Activated T-helper 1 cell treated with anti-CD3 and anti-CD28 coated beads, Interleukin-12 subunit alpha, Interleukin-12 subunit beta, Interleukin-2, Interleukin-4 antibody, amounts not matched to agents 30 ng/mL and 10 ng/mL and 1 ng/mL, durations not matched to agents 14 hours and 24 hours and 36 hours (primary cell): Measurements from ENCODE around the gene PNO1. TPM values are rescaled to one million over a fixed set of nuclear protein-coding genes. Genes with fewer than 3 reads are reported as not detected.

Experiments
- DNase-seq: peaks from one replicate; pipeline ENCODE4 v3.0.0; 2021; ENCODE audit warnings: low spot score
- H3K27ac Mint-ChIP-seq: one replicate; pipeline ENCODE4 v1.8.0; 2021; ENCODE audit warnings: mild to moderate bottlenecking, mixed read lengths
- H3K27me3 Mint-ChIP-seq: one replicate; pipeline ENCODE4 v1.8.0; 2022; ENCODE audit warnings: mild to moderate bottlenecking, moderate library complexity, mixed read lengths; ENCODE audit not compliant: insufficient read depth
- H3K36me3 Mint-ChIP-seq: one replicate; pipeline ENCODE4 v1.8.0; 2021; ENCODE audit warnings: low read depth, mixed read lengths
- H3K4me1 Mint-ChIP-seq: one replicate; pipeline ENCODE4 v1.8.0; 2021; ENCODE audit warnings: low read depth, mixed read lengths
- H3K4me3 Mint-ChIP-seq: one replicate; pipeline ENCODE4 v1.8.0; 2021; ENCODE audit warnings: mild to moderate bottlenecking, moderate library complexity, mixed read lengths
- H3K9me3 Mint-ChIP-seq: one replicate; pipeline ENCODE4 v1.8.0; 2021; ENCODE audit warnings: mixed read lengths
- intact Hi-C: fragments of 100-400 bp; cut with micrococcal nuclease; formaldehyde crosslinking; loops from one replicate; pipeline ENCODE4 v1.15.1; 2024
- total RNA-seq: library from RNA; stranded (reverse); gene quantifications from 2 replicates; pipeline ENCODE4 v1.2.3, GENCODE V29; 2022

The PNO1 gene
- total RNA-seq, 1 donor from 2014 or later: 33.4 TPM

DNA sequence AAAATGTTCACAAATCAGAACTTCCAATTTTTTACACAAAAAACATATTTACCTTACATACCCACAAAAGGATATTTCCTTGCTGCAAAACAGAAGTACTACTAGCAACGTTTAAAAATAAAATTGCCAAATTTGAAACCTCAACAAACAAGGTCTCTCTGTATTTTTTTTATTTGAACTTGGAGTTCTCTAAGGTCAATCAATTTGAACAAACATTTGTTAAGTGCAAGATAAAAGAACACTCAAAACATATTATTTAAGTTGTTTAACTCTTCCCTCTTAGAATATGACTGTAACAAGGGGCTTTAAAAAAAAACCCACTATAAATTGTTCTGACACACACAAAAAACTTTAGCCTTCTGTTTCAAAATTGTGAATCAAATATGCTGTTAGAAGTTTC, 29.6 kb downstream of the PNO1 start:
- intact Hi-C loops: no loop called here
- Mint-ChIP-seq H3K36me3 (peaks cover 22% of the 10 kb centered on the region), H3K4me3 (no peak overlapping the region), H3K9me3 (no peaks in the 10 kb centered on the region), H3K27me3 (no peaks in the 10 kb centered on the region), H3K4me1 (peaks cover 35% of the 10 kb centered on the region), H3K27ac (no peak overlapping the region)
- no peak for DNase-seq

DNA sequence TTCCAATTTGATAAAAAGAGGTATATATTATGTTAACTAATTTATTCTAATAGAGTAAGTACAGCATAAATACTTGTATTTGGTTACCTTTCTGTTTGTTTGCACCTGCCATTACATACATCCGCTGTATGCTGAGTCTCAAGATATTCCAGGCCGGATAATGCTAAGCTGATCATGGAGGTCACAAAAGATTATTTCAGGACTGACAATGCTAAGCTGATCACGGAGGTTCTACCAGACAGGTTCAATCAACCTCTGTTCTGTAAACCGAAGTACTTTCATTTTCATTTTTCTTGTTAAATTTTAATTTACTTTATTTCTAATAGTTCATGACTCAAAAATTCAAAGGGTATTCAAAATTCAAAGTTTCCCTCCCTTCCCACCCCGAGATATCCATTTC, 31.1 kb downstream of the PNO1 start:
- Mint-ChIP-seq H3K36me3 (peaks cover 21% of the 10 kb centered on the region), H3K4me1 (peaks cover 48% of the 10 kb centered on the region), H3K9me3 (no peaks in the 10 kb centered on the region), H3K4me3 (no peak overlapping the region), H3K27ac (no peak overlapping the region), H3K27me3 (no peaks in the 10 kb centered on the region)
- intact Hi-C loops: loop anchor here (2.0 kb wide), 1 partner anchor 14 kb away; no protein-coding TSS in a partner anchor
- no peak for DNase-seq

DNA sequence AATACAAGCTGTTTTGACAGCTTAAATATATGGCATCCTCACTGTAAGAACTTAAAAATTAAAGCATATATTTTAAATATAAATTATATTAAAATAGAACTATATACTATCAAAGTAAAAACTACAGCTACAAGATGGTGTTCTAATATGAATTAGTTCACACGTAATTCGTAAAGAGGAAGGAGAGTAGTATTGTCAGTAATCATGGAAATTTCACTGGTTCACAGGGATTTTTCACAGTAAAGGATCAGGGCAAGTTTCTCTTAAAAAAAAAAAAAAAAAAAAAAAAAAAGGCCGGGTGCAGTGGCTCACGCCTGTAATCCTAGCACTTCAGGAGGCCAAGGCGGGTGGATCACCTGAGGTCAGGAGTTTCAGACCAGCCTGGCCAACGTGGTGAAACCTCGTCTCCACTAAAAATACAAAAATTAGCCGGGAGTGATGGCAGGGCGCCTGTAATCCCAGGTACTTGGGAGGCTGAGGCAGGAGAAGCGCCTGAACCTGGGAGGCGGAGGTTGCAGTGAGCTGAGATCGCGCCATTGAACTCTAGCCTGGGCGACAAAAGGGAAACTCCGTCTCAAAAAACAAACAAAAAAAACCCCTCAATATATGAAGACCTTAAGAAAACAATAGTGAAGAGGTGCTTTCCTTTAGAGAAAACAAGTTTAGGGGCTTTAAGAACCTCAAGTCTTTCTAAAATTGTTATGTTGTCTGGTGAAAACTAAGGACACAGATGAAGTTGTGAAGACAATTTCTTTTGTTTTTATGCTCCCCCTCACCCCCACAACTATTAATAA, 32.5 kb downstream of the PNO1 start:
- Mint-ChIP-seq H3K4me3 (no peak overlapping the region), H3K4me1 (peaks cover 52% of the 10 kb centered on the region), H3K27ac (peak overlapping the region; percentile 64)

DNA sequence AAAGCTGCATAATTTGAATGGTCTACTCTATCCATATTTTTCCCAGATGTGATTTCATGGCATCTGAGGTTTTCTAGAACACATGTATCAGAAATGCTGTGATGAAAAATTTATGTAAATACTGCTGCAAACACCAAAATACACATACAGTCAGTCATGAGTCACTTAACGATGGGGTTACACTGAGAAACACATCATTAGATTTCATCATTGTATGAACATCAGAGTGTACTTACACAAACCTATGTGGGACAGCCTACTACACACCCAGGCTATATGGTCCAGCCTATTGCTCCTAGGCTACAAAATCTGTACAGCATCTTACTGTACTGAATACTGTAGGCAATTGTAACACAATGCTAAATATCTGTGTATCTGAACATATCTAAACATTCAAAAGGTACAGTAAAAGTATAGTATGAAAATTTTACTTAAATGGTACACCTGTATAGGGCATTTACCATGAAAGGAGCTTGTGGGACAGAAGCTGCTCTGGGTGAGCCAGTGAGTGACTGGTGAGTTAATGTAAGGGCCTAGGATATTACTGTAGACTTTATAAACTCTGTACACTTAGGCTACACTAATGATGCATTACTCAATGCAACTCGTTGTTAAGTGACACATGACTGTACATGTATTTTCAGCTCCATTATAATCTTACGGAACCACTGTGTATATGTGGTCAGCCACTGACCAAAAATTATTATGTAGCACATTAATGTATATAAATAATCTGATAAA, 33.5 kb downstream of the PNO1 start:
- peaks cover 10% of the 10 kb centered on the region for H3K36me3 Mint-ChIP-seq
- peak overlapping the region; percentile 64 for H3K27ac Mint-ChIP-seq
- intact Hi-C loops: loop anchor here (1.0 kb wide), 1 partner anchor 60 kb away; no protein-coding TSS in a partner anchor
- DNase-seq: no peak
- H3K9me3 Mint-ChIP-seq: no peaks in the 10 kb centered on the region
- no peak overlapping the region for H3K4me3 Mint-ChIP-seq
- H3K27me3 Mint-ChIP-seq: no peaks in the 10 kb centered on the region
- H3K4me1 Mint-ChIP-seq: peaks cover 58% of the 10 kb centered on the region

More for the DNA sequence above, 32.5 kb downstream of the PNO1 start:
- Mint-ChIP-seq H3K36me3 (peaks cover 17% of the 10 kb centered on the region), H3K27me3 (no peaks in the 10 kb centered on the region), H3K9me3 (no peaks in the 10 kb centered on the region)
- no peak for DNase-seq
- intact Hi-C loops: loop anchor here (2.0 kb wide), 1 partner anchor 13 kb away; no protein-coding TSS in a partner anchor

DNA sequence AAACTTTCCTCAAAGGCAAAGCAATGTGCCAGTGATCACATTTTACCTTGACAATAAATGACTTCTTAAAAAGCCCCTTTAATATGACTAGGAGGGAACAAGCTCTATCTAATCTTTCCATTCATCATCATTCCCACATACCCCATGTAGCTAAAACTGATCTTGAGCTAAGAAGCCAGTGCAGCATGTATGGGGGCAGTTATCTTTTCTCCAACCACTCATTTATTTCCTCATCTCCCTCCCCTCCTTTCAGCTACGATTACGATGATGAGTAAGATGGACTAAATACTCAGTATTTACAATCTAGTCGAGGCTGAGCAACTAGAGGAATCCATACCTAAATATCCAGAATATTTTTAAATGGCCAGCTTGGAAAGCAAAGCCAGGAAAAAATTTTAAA, 35.5 kb downstream of the PNO1 start:
- H3K4me1 Mint-ChIP-seq: peaks cover 52% of the 10 kb centered on the region
- no peaks in the 10 kb centered on the region for H3K36me3 Mint-ChIP-seq
- no peaks in the 10 kb centered on the region for H3K9me3 Mint-ChIP-seq
- H3K27me3 Mint-ChIP-seq: no peaks in the 10 kb centered on the region
- H3K27ac Mint-ChIP-seq: no peak overlapping the region
- H3K4me3 Mint-ChIP-seq: no peak overlapping the region
- no peak for DNase-seq
- intact Hi-C loops: no loop called here

DNA sequence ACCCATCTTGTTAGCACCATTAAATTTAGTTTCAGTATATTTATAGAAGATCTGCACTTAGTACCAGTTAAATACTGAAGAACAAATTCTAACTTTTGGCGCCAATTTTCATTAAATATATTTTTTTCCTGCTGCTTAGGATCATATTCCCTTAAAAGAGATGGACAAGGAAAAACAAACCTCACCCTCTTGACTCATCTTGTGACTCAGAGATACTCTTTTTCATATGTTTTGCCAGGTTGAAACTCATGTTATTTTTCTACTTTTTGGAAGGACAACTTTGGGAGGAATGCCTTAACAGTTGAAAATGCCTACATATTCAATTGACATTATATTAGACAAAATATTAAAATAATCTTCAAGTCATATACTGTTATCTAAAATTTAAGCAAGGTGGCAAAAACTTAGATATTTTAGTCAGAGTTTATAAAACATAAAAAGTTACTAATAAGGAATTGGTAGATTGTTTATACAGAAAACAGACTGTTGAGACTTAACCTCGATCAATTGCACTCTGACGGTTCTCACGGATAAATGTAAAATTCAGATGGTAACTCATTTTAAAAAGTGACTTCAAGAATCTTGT, 36.2 kb downstream of the PNO1 start:
- Mint-ChIP-seq H3K27ac (no peak overlapping the region), H3K27me3 (no peaks in the 10 kb centered on the region), H3K4me1 (peaks cover 45% of the 10 kb centered on the region), H3K4me3 (no peak overlapping the region), H3K9me3 (no peaks in the 10 kb centered on the region), H3K36me3 (no peaks in the 10 kb centered on the region)
- DNase-seq: no peak
- intact Hi-C loops: no loop called here

DNA sequence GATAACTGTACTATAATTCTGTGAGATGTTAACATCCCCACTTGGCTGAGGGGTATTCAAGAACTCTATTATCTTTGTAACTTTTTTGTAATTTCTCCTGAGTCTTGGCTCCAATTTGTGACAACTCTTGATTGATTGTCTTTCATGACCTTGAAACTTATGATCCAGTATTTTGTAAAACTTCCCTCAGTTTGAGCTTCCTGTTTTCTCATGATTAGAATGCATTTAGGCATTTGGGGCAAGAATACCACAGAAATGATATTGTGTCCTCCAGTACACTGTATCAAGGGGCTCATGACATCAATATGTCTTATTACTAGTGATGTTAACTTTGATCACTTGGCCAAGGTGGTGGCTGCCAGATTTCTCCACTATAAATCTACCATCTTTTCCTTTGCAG, 37.4 kb downstream of the PNO1 start:
- H3K27ac Mint-ChIP-seq: no peak overlapping the region
- no peaks in the 10 kb centered on the region for H3K27me3 Mint-ChIP-seq
- intact Hi-C loops: no loop called here
- no peaks in the 10 kb centered on the region for H3K36me3 Mint-ChIP-seq
- DNase-seq: no peak
- H3K9me3 Mint-ChIP-seq: no peaks in the 10 kb centered on the region
- no peak overlapping the region for H3K4me3 Mint-ChIP-seq
- H3K4me1 Mint-ChIP-seq: peaks cover 43% of the 10 kb centered on the region

DNA sequence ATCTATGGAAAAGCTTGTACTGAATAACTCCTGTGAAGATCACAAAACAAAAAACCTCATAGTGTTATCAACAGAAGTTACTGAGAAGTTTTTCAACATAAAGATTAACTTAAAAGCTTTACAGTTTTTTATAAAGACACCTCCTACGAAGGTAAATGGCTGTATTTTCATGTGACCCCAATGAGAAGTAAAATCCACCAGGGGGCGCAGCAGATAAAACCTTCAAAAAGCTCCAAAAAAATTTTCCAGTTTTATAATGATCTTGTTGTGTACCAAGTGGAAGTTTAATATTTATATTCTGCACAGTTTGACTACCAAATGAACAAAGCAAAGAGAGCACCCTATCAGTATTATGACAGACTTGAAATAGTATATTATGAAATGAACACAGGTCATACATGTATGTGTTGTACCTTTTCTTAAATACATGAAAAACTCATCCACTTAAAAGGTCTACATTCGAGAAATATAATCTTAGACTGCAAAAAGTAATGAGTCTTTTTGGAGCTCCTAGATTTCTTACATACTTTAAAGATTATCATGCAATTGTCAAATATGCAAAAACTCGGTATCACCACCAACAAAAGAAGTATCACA, 38.5 kb downstream of the PNO1 start:
- Mint-ChIP-seq H3K9me3 (no peaks in the 10 kb centered on the region), H3K27me3 (no peaks in the 10 kb centered on the region), H3K36me3 (no peaks in the 10 kb centered on the region), H3K27ac (no peak overlapping the region), H3K4me1 (peaks cover 45% of the 10 kb centered on the region), H3K4me3 (no peak overlapping the region)
- DNase-seq: no peak
- intact Hi-C loops: loop anchor here (1.0 kb wide), 2 partner anchors 55 to 86 kb away; no protein-coding TSS in a partner anchor

DNA sequence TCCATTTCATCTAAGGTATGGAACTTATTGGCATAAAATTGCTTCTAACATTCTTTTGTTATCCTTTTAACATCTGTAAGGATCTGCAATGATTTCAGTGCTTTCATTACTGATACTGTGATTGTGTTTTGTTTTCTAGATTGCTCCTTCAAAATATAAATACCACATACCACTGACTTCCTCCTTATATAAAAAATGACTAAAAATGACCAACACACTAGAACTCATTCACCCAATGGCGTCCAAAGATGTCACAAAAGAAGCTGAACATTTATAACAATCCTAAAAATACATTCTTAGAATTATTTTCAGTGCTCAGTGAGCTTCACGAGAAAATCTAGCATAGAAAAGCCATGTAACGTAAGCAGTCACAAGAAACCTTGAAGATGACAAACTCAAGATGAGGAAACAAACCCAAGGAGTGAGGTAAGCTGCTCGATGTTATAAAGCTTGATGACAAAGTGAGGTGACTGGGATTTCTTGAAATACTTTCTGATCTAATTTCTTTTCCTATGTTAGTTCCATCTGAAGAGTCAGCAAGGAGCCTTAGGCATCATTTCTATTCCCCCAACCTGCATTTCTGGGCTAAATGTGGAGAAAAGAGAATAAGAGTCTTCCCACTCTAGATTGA, 42.6 kb downstream of the PNO1 start:
- intact Hi-C loops: loop anchor here (5.0 to 10.0 kb wide), 3 partner anchors 43 to 322 kb away; partner anchors contain the start of genes PLEK and PNO1
- H3K27ac Mint-ChIP-seq: peak overlapping the region; percentile 4
- no peak for DNase-seq
- no peaks in the 10 kb centered on the region for H3K9me3 Mint-ChIP-seq
- peaks cover 3% of the 10 kb centered on the region for H3K36me3 Mint-ChIP-seq
- peaks cover 50% of the 10 kb centered on the region for H3K4me1 Mint-ChIP-seq
- H3K27me3 Mint-ChIP-seq: no peaks in the 10 kb centered on the region
- no peak overlapping the region for H3K4me3 Mint-ChIP-seq

DNA sequence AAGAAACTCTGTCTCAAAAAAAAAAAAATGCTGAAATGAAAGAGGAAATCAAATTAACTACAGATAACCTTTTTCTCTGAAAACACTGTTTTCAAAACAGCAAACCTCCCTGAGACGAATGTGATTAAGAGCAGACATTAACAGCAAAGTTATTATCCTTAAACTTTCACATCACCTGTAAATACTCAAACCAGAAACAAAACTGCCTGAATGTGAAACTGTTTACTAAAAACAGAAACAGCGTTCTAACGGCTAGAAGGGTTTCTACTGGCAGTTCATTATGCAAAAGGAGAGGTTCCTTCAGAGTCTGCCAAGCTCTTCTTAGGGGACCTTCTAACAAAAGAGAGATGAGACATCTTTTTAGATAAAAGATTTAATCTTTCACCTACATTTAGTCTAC, 45.9 kb downstream of the PNO1 start:
- DNase-seq: no peak
- H3K4me1 Mint-ChIP-seq: peaks cover 67% of the 10 kb centered on the region
- no peaks in the 10 kb centered on the region for H3K9me3 Mint-ChIP-seq
- no peaks in the 10 kb centered on the region for H3K27me3 Mint-ChIP-seq
- H3K27ac Mint-ChIP-seq: peak overlapping the region; percentile 90
- peaks cover 7% of the 10 kb centered on the region for H3K36me3 Mint-ChIP-seq
- peak overlapping the region; percentile 67 for H3K4me3 Mint-ChIP-seq
- intact Hi-C loops: loop anchor here (1.0 to 10.0 kb wide), 7 partner anchors 15 to 319 kb away; partner anchors contain the start of genes PLEK and PNO1

DNA sequence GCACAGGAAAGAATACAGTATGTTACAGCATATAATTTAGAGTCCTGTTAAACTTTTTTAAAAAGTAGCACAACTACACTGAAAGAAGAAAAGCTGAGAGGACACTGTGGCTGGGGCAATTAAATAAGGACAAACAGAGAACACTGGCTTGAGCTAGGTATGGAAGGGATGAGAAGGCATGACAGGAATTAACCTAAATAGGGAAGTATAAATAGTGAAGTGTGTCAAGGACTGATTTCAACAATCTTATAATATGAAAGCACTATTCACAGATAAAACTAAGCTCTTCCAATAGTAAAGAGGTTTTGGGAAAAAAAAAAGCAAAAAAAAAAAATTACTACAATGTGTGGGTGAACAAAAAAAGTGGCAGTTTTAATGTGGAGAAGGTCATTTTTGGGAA, 49.1 kb downstream of the PNO1 start:
- no peaks in the 10 kb centered on the region for H3K9me3 Mint-ChIP-seq
- H3K36me3 Mint-ChIP-seq: peaks cover 18% of the 10 kb centered on the region
- intact Hi-C loops: loop anchor here (10.0 kb wide), 1 partner anchor 158 kb away; the partner anchor contains the start of gene PLEK
- peaks cover 63% of the 10 kb centered on the region for H3K4me1 Mint-ChIP-seq
- H3K4me3 Mint-ChIP-seq: no peak overlapping the region
- DNase-seq: no peak
- H3K27me3 Mint-ChIP-seq: no peaks in the 10 kb centered on the region
- peak overlapping the region; percentile 0 for H3K27ac Mint-ChIP-seq

DNA sequence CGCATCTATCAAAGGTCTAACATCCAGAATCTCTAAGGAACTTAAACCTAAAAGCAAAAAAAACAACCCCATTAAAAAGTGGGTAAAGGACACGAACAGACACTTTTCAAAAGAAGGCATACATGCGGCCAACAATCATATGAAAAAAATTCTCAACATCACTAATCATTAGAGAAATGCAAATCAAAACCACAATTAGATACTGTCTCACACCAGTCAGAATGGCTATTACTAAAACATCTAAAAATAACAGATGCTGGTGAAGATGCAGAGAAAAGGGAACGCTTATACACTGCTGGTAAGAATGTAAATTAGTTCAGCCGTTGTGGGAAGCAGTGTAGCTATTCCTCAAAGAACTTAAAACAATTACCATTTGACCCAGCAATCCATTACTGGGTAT, 56.7 kb downstream of the PNO1 start:
- H3K4me3 Mint-ChIP-seq: no peak overlapping the region
- no peaks in the 10 kb centered on the region for H3K9me3 Mint-ChIP-seq
- no peaks in the 10 kb centered on the region for H3K27me3 Mint-ChIP-seq
- H3K36me3 Mint-ChIP-seq: peaks cover 24% of the 10 kb centered on the region
- intact Hi-C loops: no loop called here
- no peak for DNase-seq
- peaks cover 54% of the 10 kb centered on the region for H3K4me1 Mint-ChIP-seq
- no peak overlapping the region for H3K27ac Mint-ChIP-seq
